ENCODE measurements around the gene IFNLR1. TPM values are rescaled to one million over a fixed set of nuclear protein-coding genes. Genes with fewer than 3 reads are reported as not detected.

The IFNLR1 gene
- total RNA-seq, 1 experiment from 2014 or later, result 6.1 TPM

GRCh38 chr1:24206516-24207394 is 19.7 kb upstream of the IFNLR1 start:
- Mint-ChIP-seq H3K4me1 (ENCODE audit: low read depth, unreplicated experiment) (no peaks in the 10 kb centered on the region), H3K27ac (ENCODE audit: unreplicated experiment) (no peak overlapping the region), H3K36me3 (ENCODE audit: insufficient read depth, unreplicated experiment) (no peaks in the 10 kb centered on the region), H3K9me3 (ENCODE audit: unreplicated experiment) (no peaks in the 10 kb centered on the region), H3K4me3 (ENCODE audit: unreplicated experiment) (no peak overlapping the region), H3K27me3 (ENCODE audit: insufficient read depth, unreplicated experiment) (no peaks in the 10 kb centered on the region)
- TF ChIP-seq, protein P1, sequence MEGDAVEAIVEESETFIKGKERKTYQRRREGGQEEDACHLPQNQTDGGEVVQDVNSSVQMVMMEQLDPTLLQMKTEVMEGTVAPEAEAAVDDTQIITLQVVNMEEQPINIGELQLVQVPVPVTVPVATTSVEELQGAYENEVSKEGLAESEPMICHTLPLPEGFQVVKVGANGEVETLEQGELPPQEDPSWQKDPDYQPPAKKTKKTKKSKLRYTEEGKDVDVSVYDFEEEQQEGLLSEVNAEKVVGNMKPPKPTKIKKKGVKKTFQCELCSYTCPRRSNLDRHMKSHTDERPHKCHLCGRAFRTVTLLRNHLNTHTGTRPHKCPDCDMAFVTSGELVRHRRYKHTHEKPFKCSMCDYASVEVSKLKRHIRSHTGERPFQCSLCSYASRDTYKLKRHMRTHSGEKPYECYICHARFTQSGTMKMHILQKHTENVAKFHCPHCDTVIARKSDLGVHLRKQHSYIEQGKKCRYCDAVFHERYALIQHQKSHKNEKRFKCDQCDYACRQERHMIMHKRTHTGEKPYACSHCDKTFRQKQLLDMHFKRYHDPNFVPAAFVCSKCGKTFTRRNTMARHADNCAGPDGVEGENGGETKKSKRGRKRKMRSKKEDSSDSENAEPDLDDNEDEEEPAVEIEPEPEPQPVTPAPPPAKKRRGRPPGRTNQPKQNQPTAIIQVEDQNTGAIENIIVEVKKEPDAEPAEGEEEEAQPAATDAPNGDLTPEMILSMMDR (IDR thresholded peaks at IDR 0.05; ENCODE audit: insufficient read depth in 1 of 2, low read depth in 1 of 2, low read length in 1 of 2, severe bottlenecking in 1 of 2, unreplicated experiment in 1 of 2), result no peak
- Histone ChIP-seq H3K36me3 (ENCODE audit: control insufficient read depth, insufficient read depth, low read length) (no peaks in the 10 kb centered on the region), H3K4me1 (no peaks in the 10 kb centered on the region), H3K9me3 (no peaks in the 10 kb centered on the region), H3K4me3 (ENCODE audit: low read depth, low read length) (no peak overlapping the region), H3K27me3 (replicated peaks; ENCODE audit: control insufficient read depth, insufficient read depth, low read length) (no peaks in the 10 kb centered on the region)
- ChIA-PET CTCF (no interaction called here), POLR2A (no interaction called here)
- intact Hi-C loops (cut with micrococcal nuclease; ENCODE audit: unreplicated experiment), result loop anchor here (10.0 kb wide), 1 partner anchor 98 kb away; no protein-coding TSS in a partner anchor
- no TSS peak for BruUV-seq (replicated peaks)
- DNase-seq, result no peak

DNA sequence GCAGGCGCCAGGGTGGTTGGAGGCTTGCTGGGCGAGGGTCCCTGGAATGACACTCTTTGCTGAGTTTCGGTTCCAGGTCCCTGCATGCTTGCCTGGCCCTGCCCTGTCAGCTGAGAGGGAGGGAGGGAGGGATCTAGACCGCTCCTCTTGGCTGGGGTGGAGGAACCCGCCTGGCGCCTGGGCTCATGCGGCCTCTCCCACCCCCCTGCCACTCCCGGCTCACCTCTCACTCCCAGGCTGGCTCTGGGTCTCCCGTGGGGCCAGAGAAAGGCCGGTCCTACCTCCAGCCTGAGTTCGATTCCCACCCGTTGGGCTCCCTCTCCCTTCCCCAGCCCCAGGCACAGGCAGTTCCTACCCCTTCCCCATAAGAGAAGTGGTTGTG is 19.0 kb upstream of the IFNLR1 start:
- no peaks in the 10 kb centered on the region for H3K9me3 Mint-ChIP-seq (ENCODE audit: unreplicated experiment)
- Histone ChIP-seq H3K4me1 (no peaks in the 10 kb centered on the region), H3K4me3 (ENCODE audit: low read depth, low read length) (no peak overlapping the region), H3K27me3 (replicated peaks; ENCODE audit: control insufficient read depth, insufficient read depth, low read length) (no peaks in the 10 kb centered on the region), H3K36me3 (ENCODE audit: control insufficient read depth, insufficient read depth, low read length) (no peaks in the 10 kb centered on the region), H3K9me3 (no peaks in the 10 kb centered on the region)
- POLR2A ChIA-PET, result no interaction called here
- DNase-seq, result no peak
- H3K36me3 Mint-ChIP-seq (ENCODE audit: insufficient read depth, unreplicated experiment), result no peaks in the 10 kb centered on the region
- no TSS peak for BruUV-seq (replicated peaks)
- intact Hi-C loops (cut with micrococcal nuclease; ENCODE audit: unreplicated experiment), result loop anchor here (10.0 kb wide), 1 partner anchor 99 kb away; no protein-coding TSS in a partner anchor
- H3K4me3 Mint-ChIP-seq (ENCODE audit: unreplicated experiment), result no peak overlapping the region
- CTCF ChIA-PET, result interaction anchor here (0.6 to 2.5 kb wide), 2 partner anchors 182 to 186 kb away, joined by 3 to 12 read pairs; no protein-coding TSS in a partner anchor
- H3K27me3 Mint-ChIP-seq (ENCODE audit: insufficient read depth, unreplicated experiment), result no peaks in the 10 kb centered on the region
- TF ChIP-seq, protein P1 (IDR thresholded peaks at IDR 0.05; ENCODE audit: insufficient read depth in 1 of 2, low read depth in 1 of 2, low read length in 1 of 2, severe bottlenecking in 1 of 2, unreplicated experiment in 1 of 2), result no peak
- no peaks in the 10 kb centered on the region for H3K4me1 Mint-ChIP-seq (ENCODE audit: low read depth, unreplicated experiment)
- no peak overlapping the region for H3K27ac Mint-ChIP-seq (ENCODE audit: unreplicated experiment)

GRCh38 chr1:24205345-24206082 is 18.4 kb upstream of the IFNLR1 start:
- TF ChIP-seq, protein P1 (IDR thresholded peaks at IDR 0.05; ENCODE audit: insufficient read depth in 1 of 2, low read depth in 1 of 2, low read length in 1 of 2, severe bottlenecking in 1 of 2, unreplicated experiment in 1 of 2), result no peak
- H3K27ac Mint-ChIP-seq (ENCODE audit: unreplicated experiment), result no peak overlapping the region
- H3K4me1 Mint-ChIP-seq (ENCODE audit: low read depth, unreplicated experiment), result no peaks in the 10 kb centered on the region
- ChIA-PET CTCF (interaction anchor here (0.6 to 2.5 kb wide), 3 partner anchors 22 to 187 kb away, joined by 3 to 12 read pairs (median 3); no protein-coding TSS in a partner anchor), POLR2A (no interaction called here)
- H3K4me3 Mint-ChIP-seq (ENCODE audit: unreplicated experiment), result no peak overlapping the region
- no peaks in the 10 kb centered on the region for H3K9me3 Mint-ChIP-seq (ENCODE audit: unreplicated experiment)
- no peaks in the 10 kb centered on the region for H3K9me3 ChIP-seq
- intact Hi-C loops (cut with micrococcal nuclease; ENCODE audit: unreplicated experiment), result loop anchor here (10.0 kb wide), 1 partner anchor 99 kb away; no protein-coding TSS in a partner anchor
- H3K4me3 ChIP-seq (ENCODE audit: low read depth, low read length), result no peak overlapping the region
- no peaks in the 10 kb centered on the region for H3K27me3 ChIP-seq (replicated peaks; ENCODE audit: control insufficient read depth, insufficient read depth, low read length)
- H3K4me1 ChIP-seq, result no peaks in the 10 kb centered on the region
- no peaks in the 10 kb centered on the region for H3K27me3 Mint-ChIP-seq (ENCODE audit: insufficient read depth, unreplicated experiment)
- H3K36me3 ChIP-seq (ENCODE audit: control insufficient read depth, insufficient read depth, low read length), result no peaks in the 10 kb centered on the region
- no peak for DNase-seq
- H3K36me3 Mint-ChIP-seq (ENCODE audit: insufficient read depth, unreplicated experiment), result no peaks in the 10 kb centered on the region
- no TSS peak for BruUV-seq (replicated peaks)

Measured in Caco-2 (cell line).